Heart right ventricle (tissue), 16 donors: ENCODE results near the gene HTRA3. TPM values are rescaled to one million over a fixed set of nuclear protein-coding genes. Genes with fewer than 3 reads are reported as not detected.

Experiments
- ATAC-seq, 8 donors: fragments of 200-7000 bp; cut with Tn5 transposase; one replicate each; pipeline ENCODE4 v1.9.1; 2020; ENCODE audit warnings: mild to moderate bottlenecking in 8 of 8, moderate library complexity in 8 of 8, moderate number of reproducible peaks in 1 of 8
- DNase-seq, 2 donors: peaks; one replicate each; pipeline ENCODE4 v3.0.0-alpha.2; 2020
- H3K27ac ChIP-seq, 10 donors: fragments of 200-600 bp; sonication (generic) in 2 of 10; one replicate each; pipeline versions ENCODE4 v1.5.0 to v1.8.0; 2020 to 2022; ENCODE audit warnings: mild to moderate bottlenecking in 3 of 10
- H3K27me3 ChIP-seq, 7 donors: fragments of 200-600 bp; one replicate each; pipeline ENCODE4 v1.8.0; 2021 to 2022; ENCODE audit warnings: mild to moderate bottlenecking in 2 of 7
- H3K36me3 ChIP-seq, 9 donors: fragments of 200-600 bp; sonication (generic) in 1 of 9; one replicate each; pipeline versions ENCODE4 v1.5.0 to v1.8.0; 2020 to 2022; ENCODE audit warnings: mild to moderate bottlenecking in 2 of 9
- H3K4me1 ChIP-seq, 9 donors: fragments of 200-600 bp; sonication (generic) in 1 of 9; one replicate each; pipeline versions ENCODE4 v1.5.0 to v1.8.0; 2020 to 2022; ENCODE audit warnings: mild to moderate bottlenecking in 4 of 9
- H3K4me3 ChIP-seq, 10 donors: fragments of 200-600 bp; sonication (generic) in 2 of 10; one replicate each; pipeline versions ENCODE4 v1.5.0 to v1.8.0; 2020 to 2022; ENCODE audit warnings: mild to moderate bottlenecking in 7 of 10, moderate library complexity in 2 of 10
- H3K9me3 ChIP-seq, 11 donors: fragments of 200-600 bp in 10 of 11; sonication (generic) in 2 of 11; one replicate each; pipeline versions ENCODE4 v1.5.0 to v1.8.0; 2013 to 2022; ENCODE audit warnings: mild to moderate bottlenecking in 2 of 11, control low read depth in 1 of 11, moderate library complexity in 1 of 11
- CTCF ChIP-seq, 9 donors: fragments of 200-600 bp; sonication (generic) in 2 of 9; IDR thresholded peaks; one replicate each; pipeline versions ENCODE4 v1.5.0 to v1.8.0; 2021 to 2022; ENCODE audit warnings: antibody characterized with exemption in 9 of 9, mild to moderate bottlenecking in 5 of 9, moderate library complexity in 1 of 9
- WGBS, 2 donors: extraction: QIAGEN DNeasy Blood & Tissue Kit; methylation state at CpG; one replicate each; pipeline ENCODE4 v1.1.7; 2013; ENCODE audit warnings: inconsistent platforms in 1 of 2; 5-methylcytosine and 5-hydroxymethylcytosine counted together
- intact Hi-C, 10 donors: fragments of 100-400 bp; cut with DNase I; formaldehyde crosslinking; loops; one replicate each; pipeline versions ENCODE4 v1.11.1 to v1.14.2; 2022
- polyA plus RNA-seq, 2 donors: library from polyadenylated mRNA; stranded (reverse); fragments of 200-250 nt; gene quantifications; one replicate each; pipeline ENCODE4 v1.2.3, GENCODE V29; 2013
- total RNA-seq, 10 donors: library from RNA; stranded (reverse); fragmentation: NEBNext Ultra II Directional in 3 of 10; extraction: Animal tissue kit (Norgen Biotek cat#: 25700) in 3 of 10; gene quantifications; one replicate each; pipeline versions ENCODE4 v1.2.1 to v1.2.4, GENCODE V29; 2021 to 2023
- donor health status: Arrhythmogenic right ventricular cardiomyopathy.
- donor health status: ischemic (EF 13 %, LVEDD 7.1; RV severe dilation, severe dysfunction).
- donor health status: healthy with polysubstance abuse.
- donor health status: DM: no; HTN: yes; CAD: no.
- donor health status: DM: no; HTN: no; CAD: no.
- donor health status: ischemic (EF 25% LVEDD 6.9; RV normal size, moderate dysfunction).
- donor health status: ischemic (EF 25% LVEDD 5.7; RV mildly dilated, moderate dysfunction).
- donor health status: healthy.
- donor health status: DM: yes; HTN: yes; CAD: no.
- donor health status: Ischemic cardiomyopathy.
- donor health status: ischemic (EF 35%, LVEDD 5.7; RV mildly dilated, moderate dysfunction).
- donor health status: nonischemic (EF 11% LVEDD 7.7; RV severe dilation, severe dysfunction).
- donor health status: DM: yes; HTN: yes; CAD: no.
- donor health status: PGD.
- donor health status: ischemic (EF 29% LVEDD 5.4; RV normal size, mild dysfunction).
- donor health status: nonischemic (EF 23%, LVEDD 6.1; RV moderate dilation, normal function).

The HTRA3 gene
- total and polyA plus RNA-seq, 12 donors, result 20.2 to 82.5 (median 54.2) TPM

GRCh38 chr4:8352368-8353157, 83.0 kb downstream of the HTRA3 start:
- DNase-seq (no peak), ATAC-seq (peak in 7 of 8 donors; percentile 14 to 62 (median 42))
- intact Hi-C loops, result no loop called here
- 71 to 80% methylated on average over 20 of the region's 20 CpGs for whole genome bisulfite sequencing, 2 donors
- H3K4me1 ChIP-seq, result peaks cover 6 to 41% (median 19%) of the 10 kb centered on the region in 9 donors
- H3K4me3 ChIP-seq, result no peak overlapping the region
- no peaks in the 10 kb centered on the region for H3K9me3 ChIP-seq
- TF ChIP-seq CTCF (IDR thresholded peaks at IDR 0.05), result no peak
- H3K27me3 ChIP-seq, result no peaks in the 10 kb centered on the region
- H3K27ac ChIP-seq, result peak overlapping the region in 5 of 10 donors; percentile 12 to 45 (median 32)
- H3K36me3 ChIP-seq, result no peaks in the 10 kb centered on the region

GRCh38 chr4:8353158-8353669, 83.7 kb downstream of the HTRA3 start:
- ATAC-seq (peak in 1 of 8 donors; percentile 3), DNase-seq (no peak)
- H3K27ac ChIP-seq, result no peak overlapping the region
- no peaks in the 10 kb centered on the region for H3K9me3 ChIP-seq
- no peak for TF ChIP-seq CTCF (IDR thresholded peaks at IDR 0.05)
- no peak overlapping the region for H3K4me3 ChIP-seq
- H3K36me3 ChIP-seq, result no peaks in the 10 kb centered on the region
- intact Hi-C loops, result no loop called here
- H3K27me3 ChIP-seq, result no peaks in the 10 kb centered on the region
- WGBS, 2 donors, result 87 to 90% methylated on average over 9 of the region's 9 CpGs
- peaks cover 6 to 41% (median 19%) of the 10 kb centered on the region in 9 donors for H3K4me1 ChIP-seq

- no peak for TF ChIP-seq CTCF (IDR thresholded peaks at IDR 0.05)
- ATAC-seq (no peak), DNase-seq (no peak)
- H3K27me3 ChIP-seq, result no peaks in the 10 kb centered on the region
- H3K9me3 ChIP-seq, result no peaks in the 10 kb centered on the region
- no peak overlapping the region for H3K27ac ChIP-seq
- H3K36me3 ChIP-seq, result no peaks in the 10 kb centered on the region
- WGBS, 2 donors, result 77 to 90% methylated on average over 12 of the region's 12 CpGs
- H3K4me1 ChIP-seq, result peaks cover 6 to 41% (median 19%) of the 10 kb centered on the region in 9 donors
- intact Hi-C loops, result no loop called here
- H3K4me3 ChIP-seq, result no peak overlapping the region
Observed at GRCh38 chr4:8353912-8354453, 84.4 kb downstream of the HTRA3 start.

- 66 to 73% methylated on average over 6 of the region's 6 CpGs for WGBS, 2 donors
- Histone ChIP-seq H3K9me3 (no peaks in the 10 kb centered on the region), H3K4me3 (no peak overlapping the region), H3K27me3 (no peaks in the 10 kb centered on the region), H3K27ac (peak overlapping the region in 2 of 10 donors; percentile 29 to 38), H3K36me3 (no peaks in the 10 kb centered on the region), H3K4me1 (peaks cover 6 to 41% (median 19%) of the 10 kb centered on the region in 9 donors)
- TF ChIP-seq CTCF (IDR thresholded peaks at IDR 0.05), result no peak
- ATAC-seq, result no peak
- DNase-seq, result no peak
- intact Hi-C loops, result no loop called here
Observed at GRCh38 chr4:8355306-8355705, 85.8 kb downstream of the HTRA3 start.
